H9 (cell line): ENCODE data around the gene SRPX2. TPM values are rescaled to one million over a fixed set of nuclear protein-coding genes. Genes with fewer than 3 reads are reported as not detected.

ENCODE experiments used
- DNase-seq: peaks from one replicate; pipeline ENCODE4 v3.0.0-alpha.2; 2017
- H2AFZ ChIP-seq: one replicate; pipeline ENCODE4 v1.6.1; 2013; ENCODE audit warnings: mild to moderate bottlenecking, low read length, control low read depth, moderate library complexity
- H2AK5ac ChIP-seq: 2 replicates; pipeline ENCODE4 v1.6.1; 2013; ENCODE audit warnings: low read length, control low read depth, mixed read lengths; ENCODE audit not compliant: insufficient read length
- H2BK120ac ChIP-seq: one replicate; pipeline ENCODE4 v1.6.1; 2013; ENCODE audit warnings: low read depth, mild to moderate bottlenecking, low read length, control low read depth, inconsistent platforms; ENCODE audit not compliant: poor library complexity, severe bottlenecking
- H2BK12ac ChIP-seq: 2 replicates; pipeline ENCODE4 v1.6.1; 2013; ENCODE audit warnings: low read length, control low read depth, mixed read lengths, low read depth; ENCODE audit not compliant: insufficient read length
- H2BK15ac ChIP-seq: 2 replicates; pipeline ENCODE4 v1.6.1; 2013; ENCODE audit warnings: low read depth, low read length, control low read depth
- H2BK20ac ChIP-seq: one replicate; pipeline ENCODE4 v1.6.1; 2013; ENCODE audit warnings: low read depth, mild to moderate bottlenecking, low read length, control low read depth, inconsistent platforms; ENCODE audit not compliant: poor library complexity, severe bottlenecking
- H2BK5ac ChIP-seq: 2 replicates; pipeline ENCODE4 v1.6.1; 2013; ENCODE audit warnings: low read length, control low read depth, mixed read lengths; ENCODE audit not compliant: insufficient read length
- H3K14ac ChIP-seq: 2 replicates; pipeline ENCODE4 v1.6.1; 2013; ENCODE audit warnings: low read length, control low read depth; ENCODE audit not compliant: insufficient read depth
- H3K18ac ChIP-seq: 2 replicates; pipeline ENCODE4 v1.6.1; 2013; ENCODE audit warnings: low read depth, mild to moderate bottlenecking, mixed read lengths, low read length, control low read depth; ENCODE audit not compliant: insufficient read length
- H3K23ac ChIP-seq: 2 replicates; pipeline ENCODE4 v1.6.1; 2013; ENCODE audit warnings: low read length, control low read depth, mixed read lengths, low read depth; ENCODE audit not compliant: insufficient read length
- H3K23me2 ChIP-seq: 2 replicates; pipeline ENCODE4 v1.6.1; 2013; ENCODE audit warnings: low read depth, mild to moderate bottlenecking, mixed read lengths, low read length, control low read depth; ENCODE audit not compliant: insufficient read length, poor library complexity, severe bottlenecking
- H3K27ac ChIP-seq: 2 replicates; pipeline ENCODE4 v1.5.1; 2013; ENCODE audit warnings: low read length, control low read depth, mixed read lengths, low read depth; ENCODE audit not compliant: insufficient read length
- H3K27me3 ChIP-seq: 2 replicates; pipeline ENCODE4 v1.6.1; 2013; ENCODE audit warnings: low read length, control low read depth, inconsistent platforms; ENCODE audit not compliant: insufficient read depth
- H3K4ac ChIP-seq: 2 replicates; pipeline ENCODE4 v1.6.1; 2013; ENCODE audit warnings: low read depth, mild to moderate bottlenecking, control low read depth, inconsistent platforms, low read length, moderate library complexity
- H3K4me1 ChIP-seq: 2 replicates; pipeline ENCODE4 v1.6.1; 2013; ENCODE audit warnings: low read length, control low read depth, inconsistent platforms; ENCODE audit not compliant: insufficient read depth
- H3K4me2 ChIP-seq: 2 replicates; pipeline ENCODE4 v1.6.1; 2013; ENCODE audit warnings: low read length, control low read depth, mixed read lengths; ENCODE audit not compliant: insufficient read length, insufficient read depth
- H3K56ac ChIP-seq: 2 replicates; pipeline ENCODE4 v1.6.1; 2013; ENCODE audit warnings: low read depth, mild to moderate bottlenecking, mixed read lengths, low read length, control low read depth; ENCODE audit not compliant: insufficient read length
- H3K79me1 ChIP-seq: 2 replicates; pipeline ENCODE4 v1.6.1; 2013; ENCODE audit warnings: low read depth, mild to moderate bottlenecking, moderate library complexity, low read length, control low read depth, inconsistent platforms; ENCODE audit not compliant: insufficient read depth, poor library complexity, severe bottlenecking
- H3K79me2 ChIP-seq: 2 replicates; pipeline ENCODE4 v1.6.1; 2013; ENCODE audit warnings: low read length, control low read depth, inconsistent platforms; ENCODE audit not compliant: insufficient read depth
- H3K9ac ChIP-seq: 2 replicates; pipeline ENCODE4 v1.6.1; 2013; ENCODE audit warnings: low read length, control low read depth, mixed read lengths; ENCODE audit not compliant: insufficient read length; ENCODE audit errors: extremely low read depth
- H3K9me3 ChIP-seq: one replicate; pipeline ENCODE4 v1.6.1; 2013; ENCODE audit warnings: low read depth, low read length, inconsistent platforms; ENCODE audit not compliant: control insufficient read depth
- H3T11ph ChIP-seq: one replicate; pipeline ENCODE4 v1.6.1; 2013; ENCODE audit warnings: mild to moderate bottlenecking, low read length, control low read depth, inconsistent platforms
- H4K20me1 ChIP-seq: one replicate; pipeline ENCODE4 v1.6.1; 2013; ENCODE audit not compliant: control insufficient read depth, insufficient read length, insufficient read depth
- H4K5ac ChIP-seq: 2 replicates; pipeline ENCODE4 v1.6.1; 2013; ENCODE audit warnings: low read depth, mild to moderate bottlenecking, mixed read lengths, low read length, control low read depth; ENCODE audit not compliant: insufficient read length
- H4K8ac ChIP-seq: replicated peaks from 2 replicates; pipeline ENCODE4 v1.6.1; 2013; ENCODE audit warnings: low read length, control low read depth, mixed read lengths, low read depth; ENCODE audit not compliant: insufficient read length
- H4K91ac ChIP-seq: 2 replicates; pipeline ENCODE4 v1.6.1; 2013; ENCODE audit warnings: low read depth, mild to moderate bottlenecking, moderate library complexity, mixed read lengths, low read length, control low read depth; ENCODE audit not compliant: insufficient read length
- H3K27ac Mint-ChIP-seq, 3 experiments: 2 replicates in 2 of 3; 3 replicates in 1 of 3; pipeline ENCODE4 v1.8.0; 2020 to 2021; ENCODE audit warnings: mixed read lengths in 3 of 3, mild to moderate bottlenecking in 1 of 3, moderate library complexity in 1 of 3
- H3K27me3 Mint-ChIP-seq: 2 replicates; pipeline ENCODE4 v1.8.0; 2021; ENCODE audit warnings: low read depth, mild to moderate bottlenecking, moderate library complexity, mixed read lengths
- H3K36me3 Mint-ChIP-seq, 3 experiments: 2 replicates in 2 of 3; 3 replicates in 1 of 3; pipeline ENCODE4 v1.8.0; 2020 to 2021; ENCODE audit warnings: low read depth in 3 of 3, mixed read lengths in 3 of 3; ENCODE audit not compliant: insufficient read depth in 1 of 3
- H3K4me1 Mint-ChIP-seq, 2 experiments: 2 replicates each; pipeline ENCODE4 v1.8.0; 2020; ENCODE audit warnings: mixed read lengths in 2 of 2
- H3K4me3 Mint-ChIP-seq, 2 experiments: 2 replicates in 1 of 2; 3 replicates in 1 of 2; pipeline ENCODE4 v1.8.0; 2020 to 2021; ENCODE audit warnings: mild to moderate bottlenecking in 2 of 2, mixed read lengths in 2 of 2, moderate library complexity in 1 of 2
- H3K9me3 Mint-ChIP-seq, 2 experiments: 2 replicates in 1 of 2; 3 replicates in 1 of 2; pipeline ENCODE4 v1.8.0; 2020; ENCODE audit warnings: mild to moderate bottlenecking in 2 of 2, mixed read lengths in 2 of 2, moderate library complexity in 1 of 2
- CTCF ChIP-seq: fragments of 200-600 bp; sonication (generic); conservative IDR thresholded peaks from 3 replicates; pipeline ENCODE4 v1.8.0; 2021; ENCODE audit warnings: antibody characterized with exemption, mild to moderate bottlenecking
- WGBS: extraction: QIAGEN DNeasy Blood & Tissue Kit; methylation state at CpG from one replicate; pipeline ENCODE4 v1.1.7; 2013; ENCODE audit warnings: missing lambda C conversion rate, low lambda C conversion rate, mixed read lengths; ENCODE audit not compliant: insufficient read length; ENCODE audit errors: extremely low coverage; 5-methylcytosine and 5-hydroxymethylcytosine counted together
- total RNA-seq: library from RNA; stranded (reverse); gene quantifications from 2 replicates; pipeline ENCODE4 v1.2.1, GENCODE V29; 2021

Gene SRPX2
- total RNA-seq, 1 experiment from 2014 or later, result not detected

GRCh38 chrX:100652266-100652665 is 8.3 kb downstream of the SRPX2 start:
- no CpG with 5 or more reads among the region's 2 CpGs for WGBS
- H3K36me3 Mint-ChIP-seq, result no peaks in the 10 kb centered on the region; a peak in 1 of 7 replicates

More at GRCh38 chrX:100652266-100652665, 8.3 kb downstream of the SRPX2 start:
- Histone ChIP-seq H3K4ac (no peak overlapping the region), H2BK20ac (no peak overlapping the region), H4K91ac (no peak overlapping the region), H2BK12ac (no peak overlapping the region), H3K23me2 (no peaks in the 10 kb centered on the region), H3K23ac (no peak overlapping the region), H2BK5ac (no peak overlapping the region), H3K79me1 (no peaks in the 10 kb centered on the region), H3K4me2 (no peak overlapping the region), H3K79me2 (no peaks in the 10 kb centered on the region), H3K56ac (no peak overlapping the region), H3K27me3 (no peaks in the 10 kb centered on the region), H4K8ac (no peak overlapping the region), H2BK15ac (no peak overlapping the region), H3K27ac (no peak overlapping the region), H3K14ac (no peak overlapping the region), H4K5ac (no peak overlapping the region), H3T11ph (no peak overlapping the region), H2AFZ (no peak overlapping the region), H2BK120ac (no peak overlapping the region), H2AK5ac (no peak overlapping the region), H3K9ac (no peak overlapping the region), H3K4me1 (peaks cover 3% of the 10 kb centered on the region; the same call in 1 of the 2 replicates), H3K18ac (no peak overlapping the region), H4K20me1 (no peaks in the 10 kb centered on the region), H3K9me3 (no peaks in the 10 kb centered on the region)
- no peak for DNase-seq
- H3K27ac Mint-ChIP-seq, result no peak overlapping the region; a peak in 1 of 7 replicates
- no peak for TF ChIP-seq CTCF
- peaks cover 4% of the 10 kb centered on the region for H3K27me3 Mint-ChIP-seq
- H3K4me3 Mint-ChIP-seq, result no peak overlapping the region
- H3K4me1 Mint-ChIP-seq, result peaks cover 16 to 20% of the 10 kb centered on the region in 2 experiments
- peaks cover 5 to 74% of the 10 kb centered on the region in 2 experiments for H3K9me3 Mint-ChIP-seq
